WERI-Rb-1 (cell line): Measurements from ENCODE around the gene C7orf57.

Experiments
- DNase-seq: peaks from one replicate; pipeline ENCODE4 v3.0.0-alpha.2; 2020
- H3K27ac ChIP-seq: fragments of 250-450 bp; sonication (Bioruptor Pico); 2 replicates; pipeline ENCODE4 v1.5.1; 2020; ENCODE audit warnings: mild to moderate bottlenecking, moderate library complexity
- H3K27me3 ChIP-seq: fragments of 250-450 bp; sonication (Bioruptor Pico); 2 replicates; pipeline ENCODE4 v1.5.1; 2021; ENCODE audit warnings: mild to moderate bottlenecking, low read depth, moderate library complexity; ENCODE audit not compliant: insufficient read depth, severe bottlenecking
- H3K36me3 ChIP-seq: fragments of 250-450 bp; sonication (Bioruptor Pico); 2 replicates; pipeline ENCODE4 v1.5.1; 2020; ENCODE audit warnings: mild to moderate bottlenecking, moderate library complexity
- H3K4me3 ChIP-seq: 2 replicates; pipeline ENCODE4 v1.5.1; 2011; ENCODE audit warnings: low read depth, mild to moderate bottlenecking, control low read depth, low read length
- H3K9me3 ChIP-seq: fragments of 250-450 bp; sonication (Bioruptor Pico); 2 replicates; pipeline ENCODE4 v1.5.1; 2021; ENCODE audit warnings: mild to moderate bottlenecking, moderate library complexity; ENCODE audit not compliant: severe bottlenecking
- CTCF ChIP-seq: IDR thresholded peaks from 2 replicates; pipeline ENCODE4 v1.5.1; 2011; ENCODE audit warnings: low read depth, mild to moderate bottlenecking, control low read depth, inconsistent platforms, low read length

Gene C7orf57

GRCh38 chr7:48058990-48059389 lies 23.6 kb downstream of the C7orf57 start:
- no peak for DNase-seq
- Histone ChIP-seq H3K9me3 (no peaks in the 10 kb centered on the region), H3K27me3 (no peaks in the 10 kb centered on the region), H3K27ac (no peak overlapping the region), H3K4me3 (no peak overlapping the region), H3K36me3 (no peaks in the 10 kb centered on the region)
- TF ChIP-seq CTCF, result no peak

- H3K36me3 ChIP-seq, result no peaks in the 10 kb centered on the region
- no peak overlapping the region for H3K27ac ChIP-seq
- TF ChIP-seq CTCF, result no peak
- DNase-seq, result no peak
- H3K9me3 ChIP-seq, result no peaks in the 10 kb centered on the region
- H3K27me3 ChIP-seq, result no peaks in the 10 kb centered on the region
- H3K4me3 ChIP-seq, result no peak overlapping the region
These were observed 24.4 kb downstream of the C7orf57 start for GRCh38 chr7:48059706-48060105.

GRCh38 chr7:48063985-48064384 lies 28.6 kb downstream of the C7orf57 start:
- no peak overlapping the region for H3K27ac ChIP-seq
- H3K9me3 ChIP-seq, result no peaks in the 10 kb centered on the region
- H3K4me3 ChIP-seq, result no peak overlapping the region
- DNase-seq, result no peak
- H3K36me3 ChIP-seq, result no peaks in the 10 kb centered on the region
- TF ChIP-seq CTCF, result no peak
- H3K27me3 ChIP-seq, result no peaks in the 10 kb centered on the region

GRCh38 chr7:48067475-48067874 lies 32.1 kb downstream of the C7orf57 start:
- H3K27me3 ChIP-seq, result no peaks in the 10 kb centered on the region
- peaks cover 3% of the 10 kb centered on the region for H3K9me3 ChIP-seq
- no peak overlapping the region for H3K4me3 ChIP-seq
- no peak for DNase-seq
- no peaks in the 10 kb centered on the region for H3K36me3 ChIP-seq
- no peak for TF ChIP-seq CTCF
- H3K27ac ChIP-seq, result no peak overlapping the region

- H3K27ac ChIP-seq, result no peak overlapping the region
- no peaks in the 10 kb centered on the region for H3K27me3 ChIP-seq
- TF ChIP-seq CTCF, result no peak
- H3K9me3 ChIP-seq, result peaks cover 3% of the 10 kb centered on the region
- H3K4me3 ChIP-seq, result no peak overlapping the region
- no peaks in the 10 kb centered on the region for H3K36me3 ChIP-seq
- no peak for DNase-seq
These were observed 38.9 kb downstream of the C7orf57 start for GRCh38 chr7:48074204-48074654.

GRCh38 chr7:48077423-48077822 lies 42.1 kb downstream of the C7orf57 start:
- Histone ChIP-seq H3K36me3 (no peaks in the 10 kb centered on the region), H3K27me3 (no peaks in the 10 kb centered on the region), H3K27ac (no peak overlapping the region), H3K4me3 (no peak overlapping the region), H3K9me3 (peaks cover 3% of the 10 kb centered on the region)
- TF ChIP-seq CTCF, result no peak
- DNase-seq, result no peak
